Thoracic aorta (tissue), 2 donors: ENCODE data around the gene ASF1A. TPM values are rescaled to one million over a fixed set of nuclear protein-coding genes. Genes with fewer than 3 reads are reported as not detected.

Source experiments
- ATAC-seq: fragments of 150-250 bp; one replicate; pipeline ENCODE4 v1.8.0; 2017; ENCODE audit warnings: low read depth; ENCODE audit not compliant: insufficient number of reproducible peaks, low FRiP score
- DNase-seq: peaks from one replicate; pipeline ENCODE4 v3.0.0-alpha.2; 2020; ENCODE audit warnings: low spot score
- H3K27ac ChIP-seq, 2 donors: fragments of 200-600 bp; sonication (generic); 1 replicate in 1 of 2; 2 replicates in 1 of 2; pipeline ENCODE4 v1.5.1; 2016; ENCODE audit warnings: mild to moderate bottlenecking in 2 of 2, moderate library complexity in 2 of 2
- H3K27me3 ChIP-seq: fragments of 200-600 bp; sonication (generic); replicated peaks from 2 replicates; pipeline ENCODE4 v1.6.0; 2016; ENCODE audit warnings: mild to moderate bottlenecking; ENCODE audit not compliant: insufficient read depth
- H3K36me3 ChIP-seq: fragments of 200-600 bp; sonication (generic); one replicate; pipeline ENCODE4 v1.5.1; 2016
- H3K4me1 ChIP-seq, 2 donors: fragments of 200-600 bp; sonication (generic); 1 replicate in 1 of 2; 2 replicates in 1 of 2; pipeline versions ENCODE4 v1.5.1 to v1.6.0; 2016; ENCODE audit warnings: low read depth in 2 of 2, mild to moderate bottlenecking in 1 of 2; ENCODE audit not compliant: control insufficient read depth in 1 of 2
- H3K4me3 ChIP-seq: fragments of 200-600 bp; sonication (generic); 2 replicates; pipeline ENCODE4 v1.5.1; 2016; ENCODE audit warnings: mild to moderate bottlenecking
- H3K9me3 ChIP-seq: fragments of 200-600 bp; sonication (generic); 2 replicates; pipeline ENCODE4 v1.5.1; 2016
- CTCF ChIP-seq: fragments of 200-600 bp; sonication (generic); IDR thresholded peaks from one replicate; pipeline ENCODE4 v1.5.1; 2019; ENCODE audit warnings: antibody characterized with exemption
- total RNA-seq, 2 donors: library from RNA; depleted of rRNA; stranded (reverse); fragments of >200 nt; gene quantifications; one replicate each; pipeline versions ENCODE4 v1.1.0 to v1.2.3, GENCODE V29; 2016

The ASF1A gene
- total RNA-seq, 2 donors from 2014 or later, result 7.7 to 11.1 TPM

- H3K4me1 ChIP-seq, result peaks cover 9 to 11% of the 10 kb centered on the region in 2 donors
- no peaks in the 10 kb centered on the region for H3K9me3 ChIP-seq
- no peaks in the 10 kb centered on the region for H3K27me3 ChIP-seq
- no peak overlapping the region for H3K27ac ChIP-seq
- no peak for TF ChIP-seq CTCF
- DNase-seq (no peak), ATAC-seq (no peak)
- no peak overlapping the region for H3K4me3 ChIP-seq
- H3K36me3 ChIP-seq, result no peaks in the 10 kb centered on the region
Observed at GRCh38 chr6:118860363-118860762, 33.6 kb upstream of the ASF1A start.

- no peak overlapping the region for H3K4me3 ChIP-seq
- H3K27me3 ChIP-seq, result no peaks in the 10 kb centered on the region
- ATAC-seq (no peak), DNase-seq (no peak)
- no peaks in the 10 kb centered on the region for H3K9me3 ChIP-seq
- no peaks in the 10 kb centered on the region for H3K36me3 ChIP-seq
- H3K4me1 ChIP-seq, result peaks cover 10 to 11% of the 10 kb centered on the region in 2 donors
- TF ChIP-seq CTCF, result no peak
- no peak overlapping the region for H3K27ac ChIP-seq
Observed at GRCh38 chr6:118860880-118861279, 33.1 kb upstream of the ASF1A start.

GRCh38 chr6:118862443-118862842, 31.5 kb upstream of the ASF1A start:
- H3K4me3 ChIP-seq, result no peak overlapping the region
- H3K27me3 ChIP-seq, result no peaks in the 10 kb centered on the region
- H3K4me1 ChIP-seq, result peaks cover 10 to 11% of the 10 kb centered on the region in 2 donors
- H3K36me3 ChIP-seq, result no peaks in the 10 kb centered on the region
- no peak for TF ChIP-seq CTCF
- DNase-seq, result no peak
- no peaks in the 10 kb centered on the region for H3K9me3 ChIP-seq
- ATAC-seq, result no peak
- no peak overlapping the region for H3K27ac ChIP-seq

GRCh38 chr6:118864341-118865099, 29.4 kb upstream of the ASF1A start:
- Histone ChIP-seq H3K9me3 (no peaks in the 10 kb centered on the region), H3K4me3 (no peak overlapping the region), H3K4me1 (peaks cover 10 to 11% of the 10 kb centered on the region in 2 donors), H3K27me3 (no peaks in the 10 kb centered on the region), H3K36me3 (no peaks in the 10 kb centered on the region), H3K27ac (no peak overlapping the region)
- TF ChIP-seq CTCF, result no peak
- DNase-seq, result no peak
- ATAC-seq, result no peak

- TF ChIP-seq CTCF, result no peak
- Histone ChIP-seq H3K4me1 (peaks cover 10 to 11% of the 10 kb centered on the region in 2 donors), H3K9me3 (no peaks in the 10 kb centered on the region), H3K36me3 (no peaks in the 10 kb centered on the region), H3K27me3 (no peaks in the 10 kb centered on the region), H3K27ac (no peak overlapping the region), H3K4me3 (no peak overlapping the region)
- DNase-seq, result no peak
- ATAC-seq, result no peak
Observed at GRCh38 chr6:118865100-118865391, 28.9 kb upstream of the ASF1A start.
